Stimulated activated CD4-positive, alpha-beta T cell treated with anti-CD3 and anti-CD28 coated beads, Interleukin-12 subunit alpha, Interleukin-12 subunit beta, amount 100 ng/mL, for 48 hours (primary cell): ENCODE measurements around the gene FGGY.

ENCODE experiments used
- DNase-seq, 3 donors: peaks; one replicate each; pipeline ENCODE4 v3.0.0-alpha.2; 2020; ENCODE audit warnings: low read depth in 2 of 3, low spot score in 1 of 3

Gene FGGY

GRCh38 chr1:59672851-59673572 lies 376.1 kb downstream of the FGGY start:
- DNase-seq = no peak

GRCh38 chr1:59673573-59674450 lies 376.9 kb downstream of the FGGY start:
- no peak for DNase-seq

GRCh38 chr1:59674595-59674994 lies 377.7 kb downstream of the FGGY start:
- no peak for DNase-seq

- DNase-seq = no peak
Measured at GRCh38 chr1:59675936-59676335, 379.0 kb downstream of the FGGY start.

- no peak for DNase-seq
Measured at GRCh38 chr1:59678040-59678439, 381.1 kb downstream of the FGGY start.

GRCh38 chr1:59678493-59679228 lies 381.8 kb downstream of the FGGY start:
- no peak for DNase-seq

GRCh38 chr1:59680044-59680443 lies 383.1 kb downstream of the FGGY start:
- no peak for DNase-seq

- no peak for DNase-seq
Measured at GRCh38 chr1:59682396-59683080, 385.6 kb downstream of the FGGY start.

- DNase-seq = no peak
Measured at GRCh38 chr1:59683197-59683596, 386.3 kb downstream of the FGGY start.

GRCh38 chr1:59684698-59685097 lies 387.8 kb downstream of the FGGY start:
- DNase-seq = no peak

GRCh38 chr1:59685101-59685500 lies 388.2 kb downstream of the FGGY start:
- DNase-seq = no peak

- no peak for DNase-seq
Measured at GRCh38 chr1:59685666-59686065, 388.8 kb downstream of the FGGY start.

- no peak for DNase-seq
Measured at GRCh38 chr1:59686170-59686569, 389.3 kb downstream of the FGGY start.

- no peak for DNase-seq
Measured at GRCh38 chr1:59686574-59686973, 389.7 kb downstream of the FGGY start.

- DNase-seq = no peak
Measured at GRCh38 chr1:59687081-59687480, 390.2 kb downstream of the FGGY start.

GRCh38 chr1:59688976-59689375 lies 392.1 kb downstream of the FGGY start:
- DNase-seq = no peak

GRCh38 chr1:59689730-59690129 lies 392.8 kb downstream of the FGGY start:
- no peak for DNase-seq

GRCh38 chr1:59690171-59690930 lies 393.5 kb downstream of the FGGY start:
- DNase-seq = no peak

- DNase-seq = no peak
Measured at GRCh38 chr1:59691261-59691660, 394.4 kb downstream of the FGGY start.

- DNase-seq = no peak
Measured at GRCh38 chr1:59692591-59692990, 395.7 kb downstream of the FGGY start.
